ENCODE measurements around the gene HEXIM2. TPM values are rescaled to one million over a fixed set of nuclear protein-coding genes. Genes with fewer than 3 reads are reported as not detected.
A peak's percentile ranks its signal among the peaks of the same experiment; 100 is the strongest.

HEXIM2 gene
- total and polyA plus RNA-seq, 2 experiments from 2014 or later: 9.0 to 9.5 TPM

GRCh38 chr17:45200701-45201100, 39.0 kb downstream of the HEXIM2 start:
- H2AFZ ChIP-seq: no peak overlapping the region
- no peaks in the 10 kb centered on the region for H3K9me3 Mint-ChIP-seq
- no peak overlapping the region for H3K4me2 ChIP-seq
- no peaks in the 10 kb centered on the region for H3K79me2 ChIP-seq (replicated peaks; ENCODE audit: insufficient read depth)
- ATAC-seq (no peak), DNase-seq (ENCODE audit: low spot score) (peak; percentile 71)
- no peak overlapping the region for H3K27ac ChIP-seq (ENCODE audit: low read depth)
- H3K27me3 ChIP-seq (ENCODE audit: insufficient read depth): no peaks in the 10 kb centered on the region
- TF ChIP-seq, protein P1, sequence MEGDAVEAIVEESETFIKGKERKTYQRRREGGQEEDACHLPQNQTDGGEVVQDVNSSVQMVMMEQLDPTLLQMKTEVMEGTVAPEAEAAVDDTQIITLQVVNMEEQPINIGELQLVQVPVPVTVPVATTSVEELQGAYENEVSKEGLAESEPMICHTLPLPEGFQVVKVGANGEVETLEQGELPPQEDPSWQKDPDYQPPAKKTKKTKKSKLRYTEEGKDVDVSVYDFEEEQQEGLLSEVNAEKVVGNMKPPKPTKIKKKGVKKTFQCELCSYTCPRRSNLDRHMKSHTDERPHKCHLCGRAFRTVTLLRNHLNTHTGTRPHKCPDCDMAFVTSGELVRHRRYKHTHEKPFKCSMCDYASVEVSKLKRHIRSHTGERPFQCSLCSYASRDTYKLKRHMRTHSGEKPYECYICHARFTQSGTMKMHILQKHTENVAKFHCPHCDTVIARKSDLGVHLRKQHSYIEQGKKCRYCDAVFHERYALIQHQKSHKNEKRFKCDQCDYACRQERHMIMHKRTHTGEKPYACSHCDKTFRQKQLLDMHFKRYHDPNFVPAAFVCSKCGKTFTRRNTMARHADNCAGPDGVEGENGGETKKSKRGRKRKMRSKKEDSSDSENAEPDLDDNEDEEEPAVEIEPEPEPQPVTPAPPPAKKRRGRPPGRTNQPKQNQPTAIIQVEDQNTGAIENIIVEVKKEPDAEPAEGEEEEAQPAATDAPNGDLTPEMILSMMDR (conservative IDR thresholded peaks at IDR 0.05; ENCODE audit: low read depth in 2 of 2): peak in 1 of 2 experiments; percentile 36; a peak in 3 of 4 replicates
- no peak for TF ChIP-seq EZH2phosphoT487 (IDR thresholded peaks at IDR 0.05; ENCODE audit: unreplicated experiment)
- H3K4me3 ChIP-seq: no peak overlapping the region
- H3K36me3 ChIP-seq (ENCODE audit: insufficient read depth): no peaks in the 10 kb centered on the region
- H3K4me1 ChIP-seq (ENCODE audit: insufficient read depth): peaks cover 6% of the 10 kb centered on the region
- H3F3A ChIP-seq (replicated peaks; ENCODE audit: low read depth): peaks cover 4% of the 10 kb centered on the region; the same call in 1 of the 2 replicates
- peaks cover 5% of the 10 kb centered on the region for H3K27me3 Mint-ChIP-seq (ENCODE audit: insufficient read depth, low read depth, poor library complexity)
- H3K27ac Mint-ChIP-seq: no peak overlapping the region
- H3K9me2 ChIP-seq (ENCODE audit: insufficient read depth): no peaks in the 10 kb centered on the region
- no peak overlapping the region for H3K4me3 Mint-ChIP-seq
- no peaks in the 10 kb centered on the region for H3K36me3 Mint-ChIP-seq (ENCODE audit: low read depth)
- no peaks in the 10 kb centered on the region for H4K20me1 ChIP-seq (replicated peaks; ENCODE audit: insufficient read depth)
- H3K4me1 Mint-ChIP-seq: peaks cover 18% of the 10 kb centered on the region

DNA sequence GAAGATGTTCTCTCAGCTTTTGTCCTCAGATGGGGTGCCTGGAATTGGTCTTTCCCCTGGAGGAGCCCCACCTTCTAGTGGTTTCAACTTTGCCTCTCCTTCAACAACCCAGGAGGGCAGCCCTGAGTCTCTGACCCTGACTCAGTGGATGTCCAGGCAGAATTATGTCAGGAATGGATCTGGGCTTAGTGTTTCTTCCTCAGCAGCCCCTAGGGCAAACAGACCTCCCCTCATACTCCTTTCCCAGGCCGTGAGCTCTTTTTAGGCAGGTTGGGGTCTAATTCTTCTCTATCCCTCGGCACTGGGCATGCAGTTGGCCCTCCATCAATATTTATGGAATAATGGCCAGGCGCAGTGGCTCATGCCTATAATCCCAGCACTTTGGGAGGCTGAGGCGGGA, 39.8 kb downstream of the HEXIM2 start:
- Mint-ChIP-seq H3K27ac (no peak overlapping the region), H3K36me3 (ENCODE audit: low read depth) (no peaks in the 10 kb centered on the region), H3K4me3 (no peak overlapping the region), H3K4me1 (peaks cover 18% of the 10 kb centered on the region), H3K27me3 (ENCODE audit: insufficient read depth, low read depth, poor library complexity) (peaks cover 1% of the 10 kb centered on the region), H3K9me3 (no peaks in the 10 kb centered on the region)
- ATAC-seq (no peak), DNase-seq (ENCODE audit: low spot score) (no peak)
- no peaks in the 10 kb centered on the region for H3K9me2 ChIP-seq (ENCODE audit: insufficient read depth)
- no peaks in the 10 kb centered on the region for H3K27me3 ChIP-seq (ENCODE audit: insufficient read depth)
- H3F3A ChIP-seq (replicated peaks; ENCODE audit: low read depth): peaks cover 4% of the 10 kb centered on the region; the same call in 1 of the 2 replicates
- H3K4me1 ChIP-seq (ENCODE audit: insufficient read depth): peaks cover 6% of the 10 kb centered on the region
- H4K20me1 ChIP-seq (replicated peaks; ENCODE audit: insufficient read depth): no peaks in the 10 kb centered on the region
- H3K4me2 ChIP-seq: no peak overlapping the region
- no peak overlapping the region for H2AFZ ChIP-seq
- H3K4me3 ChIP-seq: no peak overlapping the region
- H3K27ac ChIP-seq (ENCODE audit: low read depth): no peak overlapping the region
- no peaks in the 10 kb centered on the region for H3K36me3 ChIP-seq (ENCODE audit: insufficient read depth)
- no peaks in the 10 kb centered on the region for H3K79me2 ChIP-seq (replicated peaks; ENCODE audit: insufficient read depth)
- TF ChIP-seq EZH2 (IDR thresholded peaks at IDR 0.05; ENCODE audit: low read depth, unreplicated experiment) (no peak), CREB1 (CRISPR knock-in tag; IDR thresholded peaks at IDR 0.05; ENCODE audit: low read depth) (no peak), POLR2AphosphoS5 (IDR thresholded peaks at IDR 0.05; ENCODE audit: low read depth) (no peak), ZNF114 (CRISPR knock-in tag; IDR thresholded peaks at IDR 0.05) (no peak), JUNB (IDR thresholded peaks at IDR 0.05; ENCODE audit: unreplicated experiment) (no peak)
- TF ChIP-seq, protein P2, sequence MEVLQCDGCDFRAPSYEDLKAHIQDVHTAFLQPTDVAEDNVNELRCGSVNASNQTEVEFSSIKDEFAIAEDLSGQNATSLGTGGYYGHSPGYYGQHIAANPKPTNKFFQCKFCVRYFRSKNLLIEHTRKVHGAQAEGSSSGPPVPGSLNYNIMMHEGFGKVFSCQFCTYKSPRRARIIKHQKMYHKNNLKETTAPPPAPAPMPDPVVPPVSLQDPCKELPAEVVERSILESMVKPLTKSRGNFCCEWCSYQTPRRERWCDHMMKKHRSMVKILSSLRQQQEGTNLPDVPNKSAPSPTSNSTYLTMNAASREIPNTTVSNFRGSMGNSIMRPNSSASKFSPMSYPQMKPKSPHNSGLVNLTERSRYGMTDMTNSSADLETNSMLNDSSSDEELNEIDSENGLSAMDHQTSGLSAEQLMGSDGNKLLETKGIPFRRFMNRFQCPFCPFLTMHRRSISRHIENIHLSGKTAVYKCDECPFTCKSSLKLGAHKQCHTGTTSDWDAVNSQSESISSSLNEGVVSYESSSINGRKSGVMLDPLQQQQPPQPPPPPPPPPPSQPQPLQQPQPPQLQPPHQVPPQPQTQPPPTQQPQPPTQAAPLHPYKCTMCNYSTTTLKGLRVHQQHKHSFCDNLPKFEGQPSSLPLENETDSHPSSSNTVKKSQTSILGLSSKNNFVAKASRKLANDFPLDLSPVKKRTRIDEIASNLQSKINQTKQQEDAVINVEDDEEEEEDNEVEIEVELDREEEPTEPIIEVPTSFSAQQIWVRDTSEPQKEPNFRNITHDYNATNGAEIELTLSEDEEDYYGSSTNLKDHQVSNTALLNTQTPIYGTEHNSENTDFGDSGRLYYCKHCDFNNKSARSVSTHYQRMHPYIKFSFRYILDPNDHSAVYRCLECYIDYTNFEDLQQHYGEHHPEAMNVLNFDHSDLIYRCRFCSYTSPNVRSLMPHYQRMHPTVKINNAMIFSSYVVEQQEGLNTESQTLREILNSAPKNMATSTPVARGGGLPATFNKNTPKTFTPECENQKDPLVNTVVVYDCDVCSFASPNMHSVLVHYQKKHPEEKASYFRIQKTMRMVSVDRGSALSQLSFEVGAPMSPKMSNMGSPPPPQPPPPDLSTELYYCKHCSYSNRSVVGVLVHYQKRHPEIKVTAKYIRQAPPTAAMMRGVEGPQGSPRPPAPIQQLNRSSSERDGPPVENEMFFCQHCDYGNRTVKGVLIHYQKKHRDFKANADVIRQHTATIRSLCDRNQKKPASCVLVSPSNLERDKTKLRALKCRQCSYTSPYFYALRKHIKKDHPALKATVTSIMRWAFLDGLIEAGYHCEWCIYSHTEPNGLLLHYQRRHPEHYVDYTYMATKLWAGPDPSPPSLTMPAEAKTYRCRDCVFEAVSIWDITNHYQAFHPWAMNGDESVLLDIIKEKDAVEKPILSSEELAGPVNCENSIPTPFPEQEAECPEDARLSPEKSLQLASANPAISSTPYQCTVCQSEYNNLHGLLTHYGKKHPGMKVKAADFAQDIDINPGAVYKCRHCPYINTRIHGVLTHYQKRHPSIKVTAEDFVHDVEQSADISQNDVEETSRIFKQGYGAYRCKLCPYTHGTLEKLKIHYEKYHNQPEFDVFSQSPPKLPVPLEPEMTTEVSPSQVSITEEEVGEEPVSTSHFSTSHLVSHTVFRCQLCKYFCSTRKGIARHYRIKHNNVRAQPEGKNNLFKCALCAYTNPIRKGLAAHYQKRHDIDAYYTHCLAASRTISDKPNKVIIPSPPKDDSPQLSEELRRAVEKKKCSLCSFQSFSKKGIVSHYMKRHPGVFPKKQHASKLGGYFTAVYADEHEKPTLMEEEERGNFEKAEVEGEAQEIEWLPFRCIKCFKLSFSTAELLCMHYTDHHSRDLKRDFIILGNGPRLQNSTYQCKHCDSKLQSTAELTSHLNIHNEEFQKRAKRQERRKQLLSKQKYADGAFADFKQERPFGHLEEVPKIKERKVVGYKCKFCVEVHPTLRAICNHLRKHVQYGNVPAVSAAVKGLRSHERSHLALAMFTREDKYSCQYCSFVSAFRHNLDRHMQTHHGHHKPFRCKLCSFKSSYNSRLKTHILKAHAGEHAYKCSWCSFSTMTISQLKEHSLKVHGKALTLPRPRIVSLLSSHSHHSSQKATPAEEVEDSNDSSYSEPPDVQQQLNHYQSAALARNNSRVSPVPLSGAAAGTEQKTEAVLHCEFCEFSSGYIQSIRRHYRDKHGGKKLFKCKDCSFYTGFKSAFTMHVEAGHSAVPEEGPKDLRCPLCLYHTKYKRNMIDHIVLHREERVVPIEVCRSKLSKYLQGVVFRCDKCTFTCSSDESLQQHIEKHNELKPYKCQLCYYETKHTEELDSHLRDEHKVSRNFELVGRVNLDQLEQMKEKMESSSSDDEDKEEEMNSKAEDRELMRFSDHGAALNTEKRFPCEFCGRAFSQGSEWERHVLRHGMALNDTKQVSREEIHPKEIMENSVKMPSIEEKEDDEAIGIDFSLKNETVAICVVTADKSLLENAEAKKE (CRISPR knock-in tag; IDR thresholded peaks at IDR 0.05): no peak
- TF ChIP-seq, protein P3, sequence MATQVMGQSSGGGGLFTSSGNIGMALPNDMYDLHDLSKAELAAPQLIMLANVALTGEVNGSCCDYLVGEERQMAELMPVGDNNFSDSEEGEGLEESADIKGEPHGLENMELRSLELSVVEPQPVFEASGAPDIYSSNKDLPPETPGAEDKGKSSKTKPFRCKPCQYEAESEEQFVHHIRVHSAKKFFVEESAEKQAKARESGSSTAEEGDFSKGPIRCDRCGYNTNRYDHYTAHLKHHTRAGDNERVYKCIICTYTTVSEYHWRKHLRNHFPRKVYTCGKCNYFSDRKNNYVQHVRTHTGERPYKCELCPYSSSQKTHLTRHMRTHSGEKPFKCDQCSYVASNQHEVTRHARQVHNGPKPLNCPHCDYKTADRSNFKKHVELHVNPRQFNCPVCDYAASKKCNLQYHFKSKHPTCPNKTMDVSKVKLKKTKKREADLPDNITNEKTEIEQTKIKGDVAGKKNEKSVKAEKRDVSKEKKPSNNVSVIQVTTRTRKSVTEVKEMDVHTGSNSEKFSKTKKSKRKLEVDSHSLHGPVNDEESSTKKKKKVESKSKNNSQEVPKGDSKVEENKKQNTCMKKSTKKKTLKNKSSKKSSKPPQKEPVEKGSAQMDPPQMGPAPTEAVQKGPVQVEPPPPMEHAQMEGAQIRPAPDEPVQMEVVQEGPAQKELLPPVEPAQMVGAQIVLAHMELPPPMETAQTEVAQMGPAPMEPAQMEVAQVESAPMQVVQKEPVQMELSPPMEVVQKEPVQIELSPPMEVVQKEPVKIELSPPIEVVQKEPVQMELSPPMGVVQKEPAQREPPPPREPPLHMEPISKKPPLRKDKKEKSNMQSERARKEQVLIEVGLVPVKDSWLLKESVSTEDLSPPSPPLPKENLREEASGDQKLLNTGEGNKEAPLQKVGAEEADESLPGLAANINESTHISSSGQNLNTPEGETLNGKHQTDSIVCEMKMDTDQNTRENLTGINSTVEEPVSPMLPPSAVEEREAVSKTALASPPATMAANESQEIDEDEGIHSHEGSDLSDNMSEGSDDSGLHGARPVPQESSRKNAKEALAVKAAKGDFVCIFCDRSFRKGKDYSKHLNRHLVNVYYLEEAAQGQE (IDR thresholded peaks at IDR 0.05; ENCODE audit: unreplicated experiment): no peak

Data from GM23338 (cell line).